ENCODE data around the gene SIAH1. TPM values are rescaled to one million over a fixed set of nuclear protein-coding genes. Genes with fewer than 3 reads are reported as not detected.

The SIAH1 gene
- total and polyA plus RNA-seq, 9 of the 15 experiments (the other 6 are each of a cell fraction or from before 2014, with no cell fraction given): 4.1 to 14.3 (median 12.5) TPM

GRCh38 chr16:48385253-48386150 is at the start of gene SIAH1 (continued):
- TF ChIP-seq RERE (CRISPR knock-in tag; IDR thresholded peaks at IDR 0.05; ENCODE audit: borderline replicate concordance) (no peak), PHF20 (IDR thresholded peaks at IDR 0.05; ENCODE audit: partially characterized antibody) (peak; percentile 48), ZKSCAN3 (CRISPR knock-in tag; IDR thresholded peaks at IDR 0.05) (no peak), PREB (CRISPR knock-in tag; IDR thresholded peaks at IDR 0.05) (no peak), EZH2 (IDR thresholded peaks at IDR 0.05; ENCODE audit: borderline replicate concordance, low read depth, low read length) (no peak), SNIP1 (IDR thresholded peaks at IDR 0.05; ENCODE audit: low read depth) (no peak), NR2C1 (IDR thresholded peaks at IDR 0.05) (no peak), NR2C1 (tag; IDR thresholded peaks at IDR 0.05) (no peak), SIN3B (IDR thresholded peaks at IDR 0.05; ENCODE audit: low read depth) (no peak), EP400 (IDR thresholded peaks at IDR 0.05) (peak; percentile 39; the same call in 1 of the 2 replicates), PHB2 (IDR thresholded peaks at IDR 0.05; ENCODE audit: low read depth) (no peak), ZNF224 (CRISPR knock-in tag; IDR thresholded peaks at IDR 0.05) (no peak), NCOA2 (IDR thresholded peaks at IDR 0.05; ENCODE audit: partially characterized antibody in 2 of 2) (no peak), LARP7 (IDR thresholded peaks at IDR 0.05) (no peak), TAL1 (IDR thresholded peaks at IDR 0.05) (no peak), RNF2 (IDR thresholded peaks at IDR 0.05) (no peak), SFPQ (IDR thresholded peaks at IDR 0.05; ENCODE audit: low read depth, low read length) (no peak), ESRRA (IDR thresholded peaks at IDR 0.05; ENCODE audit: borderline replicate concordance, low read depth) (no peak), FOXA3 (CRISPR knock-in tag; conservative IDR thresholded peaks at IDR 0.05 in 1 of 2, IDR thresholded peaks at IDR 0.05 in 1 of 2) (no peak), NEUROD1 (IDR thresholded peaks at IDR 0.05; ENCODE audit: borderline replicate concordance, low read depth, low read length, partially characterized antibody) (no peak), RFX5 (IDR thresholded peaks at IDR 0.05; ENCODE audit: low read depth, low read length) (no peak)

Measured in K562 (cell line).